Measurements from ENCODE around the gene OR1Q1.
"Not testable (repeated sequence)": the region's sequence is repeated elsewhere in the genome, so short reads cannot be mapped to it uniquely, and the experiment has no call there.

OR1Q1 gene, protein sequence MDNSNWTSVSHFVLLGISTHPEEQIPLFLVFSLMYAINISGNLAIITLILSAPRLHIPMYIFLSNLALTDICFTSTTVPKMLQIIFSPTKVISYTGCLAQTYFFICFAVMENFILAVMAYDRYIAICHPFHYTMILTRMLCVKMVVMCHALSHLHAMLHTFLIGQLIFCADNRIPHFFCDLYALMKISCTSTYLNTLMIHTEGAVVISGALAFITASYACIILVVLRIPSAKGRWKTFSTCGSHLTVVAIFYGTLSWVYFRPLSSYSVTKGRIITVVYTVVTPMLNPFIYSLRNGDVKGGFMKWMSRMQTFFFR

DNA sequence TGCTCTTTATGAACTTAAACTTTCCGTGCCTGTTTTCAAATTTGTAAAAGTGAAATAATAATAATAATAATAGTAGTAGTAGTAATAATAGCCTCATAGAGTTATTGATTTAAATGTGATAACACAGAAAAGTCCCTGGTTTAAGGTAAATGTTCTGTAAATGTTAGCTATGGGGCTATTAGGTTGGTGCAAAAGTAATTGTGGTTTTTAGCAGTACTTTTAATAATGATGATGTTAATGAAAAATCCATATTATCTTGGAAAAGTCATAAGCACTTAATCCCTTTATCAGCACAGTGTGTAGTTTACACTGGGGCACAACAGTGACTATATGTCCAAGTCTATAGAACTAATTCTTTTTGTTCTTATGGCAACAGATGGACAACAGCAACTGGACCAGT is at the start of gene OR1Q1:
OR1Q1 (plus strand) TSS at position 377 of the 400 bp plus-strand sequence; CDS start at position 377, 0 bp downstream.
- no peak for DNase-seq

DNA sequence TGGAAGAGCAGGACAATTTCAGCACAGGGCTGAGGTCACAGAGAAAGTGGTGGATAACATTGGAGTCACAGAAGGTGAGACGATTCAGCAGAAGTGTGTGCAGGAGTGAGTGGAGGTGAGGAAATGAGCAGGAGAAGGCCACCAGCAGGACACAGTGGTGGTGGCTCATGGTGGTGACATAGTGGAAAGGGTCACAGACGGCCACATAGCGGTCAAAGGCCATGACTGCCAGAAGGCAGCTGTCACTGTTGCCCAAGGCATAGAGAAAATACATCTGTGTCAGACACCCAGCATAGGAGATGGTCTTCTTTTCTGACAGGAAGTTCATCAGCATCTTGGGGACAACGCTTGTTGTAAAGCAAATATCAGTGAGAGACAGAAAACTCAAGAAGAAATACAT is 46.6 kb upstream of the OR1Q1 start:
- DNase-seq = peak; percentile 35

DNA sequence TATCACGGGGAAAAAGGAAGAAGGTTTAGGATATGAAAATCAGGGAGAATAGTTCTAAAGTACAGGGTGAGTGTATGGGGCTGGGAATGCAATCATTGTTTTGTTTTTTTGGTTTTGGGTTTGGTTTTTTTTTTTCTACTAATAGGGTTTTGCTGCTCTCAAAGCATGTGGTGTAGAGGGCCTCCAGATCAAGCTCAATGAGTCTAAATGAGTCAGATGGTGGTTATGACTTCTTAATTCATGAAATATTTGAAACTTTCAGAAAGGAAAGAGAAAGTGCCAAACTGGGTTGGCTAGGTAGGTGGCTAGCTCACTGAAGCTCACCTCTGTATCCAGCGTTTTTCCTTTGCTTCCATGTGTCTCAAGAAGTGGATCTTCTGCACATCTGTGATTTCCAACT is 42.1 kb upstream of the OR1Q1 start:
- no peak for DNase-seq

DNA sequence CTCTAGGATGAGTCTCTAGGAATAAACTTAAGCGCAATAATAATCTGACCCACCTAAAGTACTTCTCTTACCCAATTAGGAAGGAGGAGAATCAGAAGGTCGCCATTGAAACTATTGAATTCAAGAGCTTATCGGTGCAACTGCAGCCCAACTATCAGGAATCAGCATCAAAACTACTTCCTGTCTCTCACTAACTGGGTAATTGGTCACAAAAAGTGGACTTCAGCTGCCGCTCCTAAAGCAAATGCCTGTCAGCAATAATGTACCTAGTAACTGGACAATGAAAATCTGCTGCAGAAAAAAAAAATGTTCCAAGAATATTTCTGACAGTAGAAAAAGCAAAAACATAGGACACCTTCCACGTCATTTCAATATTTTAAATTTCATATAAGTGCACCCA is 34.7 kb upstream of the OR1Q1 start:
- no peak for DNase-seq

DNA sequence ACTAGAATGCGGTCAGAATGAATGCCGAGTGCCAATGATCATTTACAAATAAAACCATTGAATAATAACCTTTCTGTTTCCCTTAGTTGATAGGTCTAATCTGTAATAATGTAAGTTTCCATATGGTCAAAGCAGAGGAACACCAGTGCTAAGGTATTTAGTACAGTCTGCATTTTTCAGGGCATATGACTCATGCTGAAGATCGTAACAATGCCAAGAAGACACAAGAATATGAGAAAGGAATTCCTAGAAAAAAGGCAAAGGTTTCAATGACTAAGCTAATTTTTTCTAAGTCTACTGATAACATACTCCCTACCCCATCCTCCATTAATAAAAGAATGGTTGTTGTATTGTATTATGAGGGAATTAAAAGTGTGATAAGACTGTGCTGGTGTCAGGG is 34.2 kb upstream of the OR1Q1 start:
- DNase-seq = no peak

DNA sequence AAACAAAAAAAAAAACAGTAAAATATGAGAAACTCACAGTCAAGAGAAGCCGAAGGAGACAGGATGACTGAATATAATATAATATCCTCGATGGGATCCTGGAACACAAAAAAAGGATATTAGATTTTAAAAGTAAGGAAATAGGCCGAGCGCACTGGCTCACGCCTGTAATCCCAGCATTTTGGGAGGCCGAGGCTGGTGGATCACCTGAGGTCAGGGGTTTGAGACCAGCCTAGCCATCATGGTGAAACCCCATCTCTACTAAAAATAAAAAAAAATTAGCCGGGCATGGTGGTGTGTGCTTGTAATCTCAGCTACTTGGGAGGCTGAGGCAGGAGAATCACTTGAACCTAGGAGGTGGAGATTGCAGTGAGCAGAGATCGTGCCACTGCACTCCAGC is 31.3 kb upstream of the OR1Q1 start, which contains the start of gene OR1L8:
OR1L8 (minus strand) TSS at position 101 of the 400 bp plus-strand sequence. CDS start 14,907 bp downstream, outside the sequence.
- not testable (repeated sequence) for DNase-seq

DNA sequence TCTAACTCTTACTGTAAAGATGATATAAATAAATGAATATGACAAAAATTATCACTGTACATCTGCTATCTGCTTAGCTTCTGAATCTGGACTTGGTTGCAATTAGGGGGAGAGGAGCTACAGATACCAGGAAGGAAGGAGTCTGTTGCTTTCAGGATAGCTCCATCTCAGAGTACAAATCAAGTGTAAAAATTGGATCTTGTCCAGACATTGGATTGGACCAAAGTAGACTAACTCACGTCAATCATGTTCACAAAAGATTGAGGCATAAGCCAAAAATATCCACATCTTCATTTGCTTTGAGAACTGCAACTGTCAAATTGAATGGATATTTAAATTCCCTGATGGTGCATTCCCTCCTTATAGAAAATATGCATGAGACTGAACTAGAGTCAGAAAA is 8.8 kb upstream of the OR1Q1 start:
- no peak for DNase-seq

DNA sequence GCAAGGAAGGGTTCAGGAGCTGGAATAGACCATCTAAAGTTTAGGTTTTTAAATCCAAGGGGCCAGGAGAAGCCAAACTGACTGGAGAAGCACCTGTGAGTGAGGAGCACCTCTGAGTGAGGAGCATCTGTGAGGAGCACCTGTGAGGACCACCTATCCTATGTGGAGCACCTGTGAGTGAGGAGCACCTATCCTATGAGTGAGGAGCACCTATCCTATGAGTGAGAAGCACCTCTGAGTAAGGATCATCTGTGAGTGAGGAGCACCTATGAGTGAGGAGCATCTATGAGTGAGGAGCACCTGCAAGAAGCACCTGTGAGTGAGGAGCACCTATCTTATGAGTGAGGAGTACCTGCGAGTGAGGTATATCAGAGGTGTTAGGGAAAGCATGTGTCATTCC is 8.0 kb upstream of the OR1Q1 start:
- DNase-seq = no peak

DNA sequence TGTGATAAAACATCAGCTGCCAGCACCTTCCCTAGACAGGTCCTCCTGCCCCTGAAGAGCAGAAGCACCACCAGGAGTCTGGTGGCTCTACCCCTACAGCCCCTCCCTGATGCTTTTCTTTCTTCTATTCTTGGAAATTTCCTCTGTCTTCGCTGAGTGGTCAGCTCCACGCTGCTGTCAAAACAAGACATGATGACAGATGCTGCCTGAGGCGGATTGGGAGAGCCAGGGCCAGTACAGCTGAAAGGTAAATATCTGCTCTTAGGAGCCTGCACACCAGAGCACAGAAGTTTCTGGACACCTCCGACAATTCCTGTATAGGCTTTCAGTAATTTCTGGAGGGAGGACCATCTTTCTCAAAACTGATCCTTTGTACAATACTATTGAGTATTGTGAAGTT is 4.7 kb upstream of the OR1Q1 start:
- DNase-seq = no peak

DNA sequence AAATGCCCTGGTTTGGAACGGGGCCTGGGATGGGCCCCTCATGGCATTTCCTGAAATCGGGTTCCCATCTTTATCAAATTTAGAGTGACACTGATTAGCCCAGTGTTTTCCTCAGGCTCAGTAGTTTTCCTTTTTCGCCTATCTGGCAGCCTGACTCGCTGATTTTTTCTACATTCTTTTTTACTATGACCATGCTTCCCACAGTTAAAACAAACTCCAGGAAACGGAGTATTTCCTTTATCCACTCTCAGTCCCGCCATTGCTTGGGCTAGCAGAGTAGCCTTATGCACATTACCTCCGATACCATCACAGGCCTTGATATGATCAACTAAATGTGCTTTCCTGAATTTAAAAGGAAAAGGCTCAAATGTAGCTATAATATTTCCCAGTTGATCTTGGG is 5.5 kb downstream of the OR1Q1 start:
- DNase-seq = no peak

DNA sequence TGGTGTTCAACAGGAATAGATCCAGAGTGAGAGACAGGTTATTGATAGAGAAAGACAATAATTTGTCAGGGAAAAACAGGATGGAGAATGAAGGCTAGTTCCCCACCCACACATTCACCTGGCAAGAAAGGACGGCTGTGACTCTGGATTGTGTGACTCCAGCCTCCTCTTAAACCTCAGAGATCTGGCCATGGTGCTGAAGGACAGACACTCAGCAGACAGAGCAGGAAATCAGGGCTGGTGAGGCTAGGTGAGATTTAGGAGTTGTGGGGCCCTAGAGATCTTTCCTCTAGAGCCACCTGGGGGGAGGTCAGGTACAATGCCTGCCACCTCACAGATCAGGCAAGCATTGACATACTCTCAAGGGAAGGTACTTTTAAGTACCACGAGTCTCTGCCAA is 27.7 kb downstream of the OR1Q1 start:
- no peak for DNase-seq

DNA sequence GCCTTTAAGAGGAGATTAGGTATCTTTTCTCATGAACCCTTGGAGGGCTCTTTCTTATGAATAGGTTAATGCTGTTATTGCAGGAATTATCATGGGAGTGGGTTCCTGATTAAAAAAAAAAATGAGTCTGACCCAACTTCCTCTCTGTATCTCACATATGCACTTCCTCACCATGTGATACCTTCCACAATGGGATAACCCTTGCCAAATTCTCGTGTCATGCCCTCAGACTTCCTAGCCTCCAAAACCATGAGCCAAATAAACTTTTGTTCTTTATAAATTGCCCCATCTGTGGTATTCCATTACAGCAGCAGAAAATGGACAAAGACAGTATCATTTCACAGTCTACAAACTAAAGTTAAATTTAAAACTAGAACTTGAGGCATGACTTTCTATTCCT is 41.8 kb downstream of the OR1Q1 start:
- DNase-seq = no peak

DNA sequence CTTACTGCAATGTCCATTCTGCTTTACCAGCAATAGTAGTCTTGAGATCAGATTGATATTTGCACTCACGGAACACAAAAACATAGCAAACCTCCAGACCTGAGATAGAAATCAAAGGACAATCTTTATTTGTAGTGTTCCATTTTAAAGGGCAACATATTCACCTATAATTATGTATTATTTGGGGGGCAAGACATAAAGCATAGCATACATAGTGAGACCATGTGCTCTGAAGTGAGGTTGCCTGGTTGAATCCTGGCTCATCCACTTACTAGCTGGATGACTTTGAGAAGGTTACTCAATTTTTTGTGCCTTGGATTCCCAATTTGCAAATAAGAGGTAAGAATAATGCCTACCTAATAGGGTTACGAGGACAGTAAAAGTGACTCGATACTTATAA is 43.0 kb downstream of the OR1Q1 start, which contains the start of gene OR1B1:
OR1B1 (minus strand) TSS at position 101 of the 400 bp plus-strand sequence.
- no peak for DNase-seq

DNA sequence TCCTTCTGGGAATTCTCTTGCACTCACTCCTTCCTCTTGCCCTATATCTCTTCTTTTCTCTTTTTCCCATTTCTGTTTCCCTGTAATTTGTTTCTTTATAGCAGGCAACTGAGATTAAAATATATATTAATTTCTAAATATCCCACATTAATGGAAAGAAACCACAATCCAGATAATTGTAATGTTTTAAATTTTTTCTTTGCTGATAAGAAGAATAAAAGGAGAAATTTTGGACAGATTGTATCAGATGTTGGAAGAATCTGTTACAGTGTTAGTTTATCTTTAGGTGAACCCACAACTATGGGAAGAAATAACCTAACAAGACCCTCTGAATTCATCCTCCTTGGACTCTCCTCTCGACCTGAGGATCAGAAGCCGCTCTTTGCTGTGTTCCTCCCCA is 46.9 kb downstream of the OR1Q1 start, which contains the start of gene OR1L1:
OR1L1 (plus strand) TSS at position 301 of the 400 bp plus-strand sequence; CDS start at position 301, 0 bp downstream.
- no peak for DNase-seq

All from DMS53 (cell line).